Stimulated activated CD4-positive, alpha-beta T cell treated with anti-CD3 and anti-CD28 coated beads, TNF-alpha, amount 100 ng/mL, for 24 hours (primary cell): Measurements from ENCODE around the gene SGCA.

Experiments used
- DNase-seq, 3 experiments: peaks; one replicate each; pipeline ENCODE4 v3.0.0-alpha.2; 2020; ENCODE audit warnings: low read depth in 3 of 3

The SGCA gene

GRCh38 chr17:50221864-50222545 lies 56.2 kb downstream of the SGCA start:
- DNase-seq = no peak

DNA sequence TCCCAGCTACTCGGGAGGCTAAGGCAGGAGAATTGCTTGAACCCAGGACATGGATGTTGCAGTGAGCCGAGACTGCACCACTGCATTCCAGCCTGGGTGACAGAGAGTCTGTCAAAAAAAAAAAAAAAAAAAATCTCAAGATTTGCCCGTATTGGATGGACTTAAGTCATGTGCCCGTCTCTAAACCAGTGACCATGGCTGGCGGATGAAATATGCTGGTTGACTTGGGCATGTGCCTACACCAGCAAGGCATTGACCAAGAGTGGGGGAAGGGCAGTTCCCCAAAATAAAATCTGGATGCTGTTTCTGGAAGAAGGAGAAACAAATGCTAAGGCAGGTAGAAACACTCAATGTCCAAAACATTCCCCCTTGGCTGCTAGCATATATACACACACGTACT lies 57.1 kb downstream of the SGCA start:
- DNase-seq = no peak
